Parathyroid adenoma (tissue), 2 donors: ENCODE measurements around the gene PTPRD.

Source experiments
- H2AFZ ChIP-seq: fragments of 300-600 bp; sonication (generic); one replicate; pipeline ENCODE4 v1.7.0; 2017; ENCODE audit warnings: antibody characterized with exemption, mild to moderate bottlenecking
- H3K27ac ChIP-seq: fragments of 300-600 bp; sonication (generic); one replicate; pipeline ENCODE4 v1.7.0; 2017
- H3K27me3 ChIP-seq: fragments of 300-600 bp; sonication (generic); one replicate; pipeline ENCODE4 v1.7.0; 2017; ENCODE audit warnings: low read length; ENCODE audit not compliant: control insufficient read depth, insufficient read depth
- H3K36me3 ChIP-seq: fragments of 300-600 bp; sonication (generic); one replicate; pipeline ENCODE4 v1.7.0; 2017; ENCODE audit warnings: low read length; ENCODE audit not compliant: control insufficient read depth, insufficient read depth
- H3K4me1 ChIP-seq: fragments of 300-600 bp; sonication (generic); one replicate; pipeline ENCODE4 v1.7.0; 2017; ENCODE audit warnings: control low read depth
- H3K4me2 ChIP-seq: fragments of 300-600 bp; sonication (generic); one replicate; pipeline ENCODE4 v1.7.0; 2017; ENCODE audit warnings: low read length
- H3K4me3 ChIP-seq: fragments of 300-600 bp; sonication (generic); one replicate; pipeline ENCODE4 v1.7.0; 2017; ENCODE audit warnings: low read depth, low read length
- H3K79me2 ChIP-seq: fragments of 300-600 bp; sonication (generic); one replicate; pipeline ENCODE4 v1.7.0; 2017; ENCODE audit warnings: control low read depth
- H3K9ac ChIP-seq: fragments of 300-600 bp; sonication (generic); one replicate; pipeline ENCODE4 v1.7.0; 2017; ENCODE audit warnings: mild to moderate bottlenecking
- H3K9me3 ChIP-seq: fragments of 300-600 bp; sonication (generic); one replicate; pipeline ENCODE4 v1.7.0; 2017; ENCODE audit warnings: low read length; ENCODE audit not compliant: control insufficient read depth
- CTCF ChIP-seq: fragments of 300-600 bp; sonication (generic); IDR thresholded peaks from one replicate; pipeline ENCODE4 v1.7.0; 2017; ENCODE audit warnings: antibody characterized with exemption, mild to moderate bottlenecking
- donor health status: primary hyperparathyroidism.

PTPRD gene

GRCh38 chr9:8680658-8681057 is 1932.1 kb downstream of the PTPRD start:
- Histone ChIP-seq H3K79me2 (no peaks in the 10 kb centered on the region), H3K36me3 (no peaks in the 10 kb centered on the region), H3K27ac (no peak overlapping the region), H3K9ac (no peak overlapping the region), H3K4me2 (no peak overlapping the region), H2AFZ (no peak overlapping the region), H3K27me3 (no peaks in the 10 kb centered on the region), H3K4me1 (no peaks in the 10 kb centered on the region), H3K4me3 (no peak overlapping the region), H3K9me3 (no peaks in the 10 kb centered on the region)
- no peak for TF ChIP-seq CTCF

GRCh38 chr9:8680157-8680556 is 1932.6 kb downstream of the PTPRD start:
- H3K9ac ChIP-seq: no peak overlapping the region
- no peak overlapping the region for H3K4me3 ChIP-seq
- no peaks in the 10 kb centered on the region for H3K4me1 ChIP-seq

GRCh38 chr9:8679371-8679822 is 1933.4 kb downstream of the PTPRD start:
- Histone ChIP-seq H2AFZ (no peak overlapping the region), H3K79me2 (no peaks in the 10 kb centered on the region), H3K27me3 (no peaks in the 10 kb centered on the region), H3K9me3 (no peaks in the 10 kb centered on the region), H3K4me2 (no peak overlapping the region), H3K9ac (no peak overlapping the region), H3K36me3 (no peaks in the 10 kb centered on the region), H3K4me3 (no peak overlapping the region), H3K27ac (no peak overlapping the region), H3K4me1 (no peaks in the 10 kb centered on the region)
- no peak for TF ChIP-seq CTCF

More at GRCh38 chr9:8680157-8680556, 1932.6 kb downstream of the PTPRD start:
- no peak for TF ChIP-seq CTCF
- no peaks in the 10 kb centered on the region for H3K27me3 ChIP-seq
- no peaks in the 10 kb centered on the region for H3K36me3 ChIP-seq
- H3K27ac ChIP-seq: no peak overlapping the region
- no peak overlapping the region for H3K4me2 ChIP-seq
- H3K79me2 ChIP-seq: no peaks in the 10 kb centered on the region
- no peak overlapping the region for H2AFZ ChIP-seq
- no peaks in the 10 kb centered on the region for H3K9me3 ChIP-seq

- no peak for TF ChIP-seq CTCF
- H3K27me3 ChIP-seq: no peaks in the 10 kb centered on the region
- H2AFZ ChIP-seq: no peak overlapping the region
- no peak overlapping the region for H3K4me3 ChIP-seq
- H3K4me1 ChIP-seq: no peaks in the 10 kb centered on the region
- H3K4me2 ChIP-seq: no peak overlapping the region
- no peaks in the 10 kb centered on the region for H3K9me3 ChIP-seq
- H3K36me3 ChIP-seq: no peaks in the 10 kb centered on the region
- H3K27ac ChIP-seq: no peak overlapping the region
- no peaks in the 10 kb centered on the region for H3K79me2 ChIP-seq
- H3K9ac ChIP-seq: no peak overlapping the region
Observed at GRCh38 chr9:8677741-8678140, 1935.1 kb downstream of the PTPRD start.

GRCh38 chr9:8674536-8674935 is 1938.3 kb downstream of the PTPRD start:
- H3K4me2 ChIP-seq: no peak overlapping the region
- H3K4me1 ChIP-seq: no peaks in the 10 kb centered on the region
- no peak overlapping the region for H3K27ac ChIP-seq
- H3K27me3 ChIP-seq: no peaks in the 10 kb centered on the region
- H3K79me2 ChIP-seq: no peaks in the 10 kb centered on the region
- TF ChIP-seq CTCF: no peak
- H3K9me3 ChIP-seq: no peaks in the 10 kb centered on the region
- H3K36me3 ChIP-seq: no peaks in the 10 kb centered on the region
- H3K9ac ChIP-seq: no peak overlapping the region
- H2AFZ ChIP-seq: no peak overlapping the region
- no peak overlapping the region for H3K4me3 ChIP-seq
